HL-60/S4 treated with retinoic acid at 250 ng/mL for 4 days and 3 days (cell line): Measurements from ENCODE around the gene AMOTL1.

Source experiments
- in situ Hi-C: fragments of 300-500 bp; cut with MboI; formaldehyde crosslinking; loops from 2 replicates; pipeline ENCODE4 v1.7.0; 2022; ENCODE audit warnings: low sequenced_read_pairs

AMOTL1 gene

DNA sequence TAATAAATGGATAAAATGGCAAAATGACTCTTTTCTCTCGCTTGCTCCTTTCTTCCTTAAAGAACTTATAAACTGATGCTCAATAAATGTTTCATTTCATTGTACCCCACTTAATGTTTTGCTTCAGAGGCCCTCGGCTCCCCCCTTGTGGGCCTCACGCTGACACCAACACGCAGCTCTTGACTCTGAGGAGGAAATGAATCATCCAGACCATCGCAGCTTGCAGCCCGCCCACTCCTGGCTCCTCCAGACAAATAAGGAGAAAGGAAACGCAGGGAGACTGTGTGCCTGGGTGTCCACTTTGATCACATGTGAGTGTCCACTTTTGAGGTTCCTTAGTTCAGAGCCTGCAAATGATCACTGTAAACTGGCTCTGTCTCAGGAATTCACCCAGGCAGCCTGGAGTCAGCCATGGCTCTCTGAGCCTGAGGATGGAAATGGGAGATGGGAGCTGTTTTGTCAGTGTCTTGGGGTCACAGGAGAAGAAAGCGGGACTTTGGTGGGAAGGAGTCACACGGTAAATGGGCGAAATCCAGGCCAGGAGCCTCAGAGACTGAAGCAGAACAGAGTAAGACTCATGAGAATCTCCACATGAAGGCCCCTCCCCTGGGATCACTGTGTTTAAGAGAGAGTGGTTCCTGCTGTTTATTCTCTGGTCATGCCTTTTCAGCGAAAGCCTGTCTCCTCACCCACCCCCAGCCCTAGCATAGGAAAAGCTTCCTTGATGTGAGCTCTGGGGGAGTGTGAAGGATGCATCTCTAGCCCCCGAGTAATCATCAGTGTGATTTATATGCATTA is 108.7 kb downstream of the AMOTL1 start:
- in situ Hi-C loops: loop anchor here (25.0 kb wide), 1 partner anchor 365 kb away; the partner anchor contains the start of gene C11orf97

DNA sequence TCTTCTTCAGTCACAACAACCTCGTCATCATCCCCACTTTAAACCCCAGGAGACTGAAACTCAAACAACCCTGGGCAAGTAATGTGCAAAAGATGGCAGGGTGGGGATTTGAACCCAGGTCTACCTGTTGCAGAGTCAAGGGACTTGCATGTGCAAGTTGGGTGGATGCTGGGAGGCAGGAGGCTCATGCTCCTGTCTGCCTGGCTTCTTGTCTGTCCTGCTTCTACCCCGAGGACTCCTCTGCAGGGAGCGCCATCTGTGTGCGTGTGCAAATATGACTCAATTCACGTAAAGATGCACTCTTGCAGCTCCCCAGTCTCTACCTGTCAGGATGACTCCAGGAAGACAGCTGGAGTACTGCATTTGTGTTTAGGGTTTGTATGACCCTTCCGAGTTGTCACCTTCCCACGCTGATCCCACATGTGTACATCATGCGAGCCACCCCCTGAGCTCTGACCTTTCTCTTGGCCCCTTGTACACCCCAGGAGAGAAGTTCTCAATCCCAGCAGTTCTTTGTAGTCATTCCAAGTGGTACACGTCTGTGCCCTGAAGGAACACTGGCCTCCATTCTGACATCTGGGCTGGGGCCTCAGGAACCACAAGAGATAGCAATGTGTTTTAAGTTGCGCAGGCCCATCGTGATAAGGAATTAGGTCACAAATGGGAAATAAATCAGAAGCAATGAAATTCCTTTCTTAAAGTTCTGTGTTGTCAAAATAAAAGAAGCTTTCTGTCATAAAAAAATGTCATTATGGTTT is 109.5 kb downstream of the AMOTL1 start:
- in situ Hi-C loops: loop anchor here (25.0 kb wide), 1 partner anchor 365 kb away; the partner anchor contains the start of gene C11orf97

DNA sequence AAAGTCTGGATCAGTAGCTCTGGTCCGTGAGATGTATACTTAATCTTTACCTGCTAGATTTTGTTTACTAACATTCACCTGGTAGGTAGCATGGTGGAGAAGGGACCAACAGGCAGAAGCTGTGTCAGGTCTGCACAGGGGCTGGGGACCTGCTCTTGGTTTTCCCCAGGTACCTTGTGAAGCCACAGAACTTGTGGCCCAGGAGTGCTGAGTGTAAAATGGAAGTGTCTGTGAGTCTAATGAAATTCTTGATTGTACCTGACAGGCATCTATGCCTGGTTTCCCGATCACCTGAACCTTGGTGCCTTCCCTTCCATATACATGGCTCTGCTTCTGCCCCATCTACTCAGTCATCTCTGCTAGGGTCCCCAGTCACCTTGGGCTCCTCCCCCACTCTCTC is 110.8 kb downstream of the AMOTL1 start:
- in situ Hi-C loops: loop anchor here (25.0 kb wide), 1 partner anchor 367 kb away; the partner anchor contains the start of gene C11orf97

DNA sequence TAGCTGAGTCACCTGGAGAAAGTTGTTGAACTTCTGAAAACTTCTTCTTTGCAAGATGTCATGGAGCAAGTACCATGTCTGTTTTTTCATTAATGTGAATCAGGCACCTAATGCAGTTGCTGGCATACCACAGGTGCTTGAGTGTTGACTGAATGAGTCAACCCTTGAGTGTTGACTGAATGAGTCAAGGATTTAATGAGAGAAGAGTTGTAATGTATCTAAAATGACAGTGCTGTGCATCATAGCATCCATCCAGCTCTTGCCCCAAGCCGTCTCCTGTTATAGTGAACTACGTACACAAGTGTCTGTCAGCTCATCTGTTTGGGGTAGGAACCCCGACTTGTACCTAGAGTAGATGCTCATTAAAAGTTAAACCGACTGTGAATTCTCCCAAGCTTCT is 112.1 kb downstream of the AMOTL1 start:
- in situ Hi-C loops: loop anchor here (25.0 kb wide), 1 partner anchor 368 kb away; the partner anchor contains the start of gene C11orf97

DNA sequence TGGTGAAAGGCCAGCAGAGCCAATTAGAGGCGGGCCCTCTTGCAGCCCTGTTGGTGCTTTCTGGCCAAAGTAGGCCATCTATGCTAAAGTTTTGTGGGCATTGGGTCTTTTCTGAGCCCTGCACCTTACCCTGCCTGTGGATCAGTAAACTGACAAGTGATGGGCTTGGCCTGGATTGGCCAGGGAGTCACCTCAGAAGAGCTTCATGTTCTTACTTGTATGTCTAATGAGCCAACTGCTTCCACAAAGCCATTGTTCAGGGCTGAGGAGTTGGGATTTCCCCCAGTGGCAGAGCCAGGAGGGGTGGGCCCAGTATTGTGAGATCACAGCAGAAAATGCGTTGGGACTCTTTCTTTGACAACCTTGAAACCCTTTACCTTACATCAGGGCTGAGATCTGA is 114.8 kb downstream of the AMOTL1 start:
- in situ Hi-C loops: loop anchor here (25.0 kb wide), 1 partner anchor 371 kb away; the partner anchor contains the start of gene C11orf97

DNA sequence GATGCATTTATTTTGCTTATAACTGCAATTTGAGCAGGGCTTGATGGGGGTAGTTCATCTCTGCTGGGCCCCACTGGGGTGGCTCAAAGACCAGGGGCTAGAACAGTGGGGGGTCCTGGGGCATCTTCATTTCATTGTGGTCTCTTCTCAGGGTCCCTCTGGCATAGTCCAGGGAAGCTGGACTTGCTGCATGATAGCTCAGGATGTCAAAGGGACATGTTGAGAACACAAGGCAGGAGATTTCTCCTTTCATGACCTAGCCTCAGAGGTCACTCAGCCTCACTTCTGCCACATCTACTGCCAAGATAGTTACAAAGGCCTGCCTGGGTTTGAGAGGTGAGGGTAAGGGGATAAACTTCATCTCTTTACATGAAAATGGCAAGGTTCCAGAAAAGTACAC is 115.7 kb downstream of the AMOTL1 start:
- in situ Hi-C loops: loop anchor here (25.0 kb wide), 1 partner anchor 372 kb away; the partner anchor contains the start of gene C11orf97

- in situ Hi-C loops: loop anchor here (25.0 kb wide), 1 partner anchor 372 kb away; the partner anchor contains the start of gene C11orf97
Measured at GRCh38 chr11:94884376-94884775, 116.2 kb downstream of the AMOTL1 start.

DNA sequence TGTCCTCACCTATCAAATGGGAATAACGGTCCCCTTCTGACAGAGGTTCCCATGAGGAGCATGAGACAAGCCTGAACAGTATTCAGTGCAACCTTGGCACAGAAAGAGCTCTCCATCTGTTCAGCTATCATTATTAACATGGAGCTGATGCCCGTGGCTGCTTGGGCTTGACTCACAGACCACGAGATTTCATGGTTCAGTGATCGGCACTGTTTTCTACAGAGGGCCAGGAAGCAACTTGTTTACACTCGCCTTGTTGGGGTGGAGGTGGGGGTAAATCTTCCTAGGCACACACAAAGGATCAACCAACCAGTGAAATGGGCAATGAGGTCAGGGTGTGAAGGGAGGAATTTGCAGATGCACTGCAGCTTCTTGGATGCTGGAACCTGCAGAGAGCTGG is 117.0 kb downstream of the AMOTL1 start:
- in situ Hi-C loops: loop anchor here (25.0 kb wide), 1 partner anchor 373 kb away; the partner anchor contains the start of gene C11orf97

GRCh38 chr11:94885581-94885980 is 117.4 kb downstream of the AMOTL1 start:
- in situ Hi-C loops: loop anchor here (25.0 kb wide), 1 partner anchor 373 kb away; the partner anchor contains the start of gene C11orf97

GRCh38 chr11:94888204-94888603 is 120.0 kb downstream of the AMOTL1 start:
- in situ Hi-C loops: loop anchor here (25.0 kb wide), 1 partner anchor 376 kb away; the partner anchor contains the start of gene C11orf97

- in situ Hi-C loops: loop anchor here (25.0 kb wide), 1 partner anchor 383 kb away; the partner anchor contains the start of gene C11orf97
Measured at GRCh38 chr11:94895451-94895850, 127.3 kb downstream of the AMOTL1 start.

- in situ Hi-C loops: loop anchor here (25.0 kb wide), 1 partner anchor 384 kb away; the partner anchor contains the start of gene C11orf97
Measured at GRCh38 chr11:94895971-94896370, 127.8 kb downstream of the AMOTL1 start.

DNA sequence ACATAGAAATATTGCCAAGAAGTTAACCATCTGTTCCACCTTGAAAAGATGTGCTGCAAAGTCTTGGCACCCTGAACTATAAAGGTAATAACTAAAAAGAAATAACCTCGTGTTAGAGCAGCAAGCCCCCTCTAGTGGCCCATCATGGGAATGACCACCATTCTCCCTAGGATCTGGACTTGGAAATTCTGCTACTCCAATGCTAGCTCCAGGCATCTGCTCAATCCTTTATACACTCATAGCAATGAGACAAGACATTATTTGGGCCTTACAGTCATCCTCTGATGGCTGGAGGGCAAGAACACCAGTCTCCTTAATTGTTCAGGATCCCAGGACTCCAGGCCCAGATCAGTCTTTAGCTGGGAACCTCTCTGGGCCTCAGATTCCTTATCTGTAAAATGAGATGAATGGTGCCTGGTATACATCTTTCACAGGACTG is 129.2 kb downstream of the AMOTL1 start:
- in situ Hi-C loops: loop anchor here (25.0 kb wide), 1 partner anchor 385 kb away; the partner anchor contains the start of gene C11orf97

DNA sequence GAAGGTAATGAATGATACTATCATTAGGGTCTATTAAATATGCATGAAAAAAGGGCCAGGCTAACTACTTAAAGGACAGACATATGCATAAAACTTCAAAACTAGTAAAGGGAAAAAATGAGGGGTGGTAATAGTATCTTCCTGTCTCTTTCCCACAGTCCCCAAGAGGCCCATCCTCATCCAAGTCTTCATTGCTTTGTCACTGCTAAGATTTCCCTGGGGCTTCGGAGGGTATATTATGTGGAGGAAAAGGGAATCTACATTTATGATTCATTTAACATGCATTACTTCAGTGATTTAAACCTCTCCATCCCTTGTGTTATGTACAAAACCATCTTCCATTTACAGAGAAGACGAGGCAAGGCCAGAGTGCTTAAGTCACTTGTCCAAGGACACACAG is 139.1 kb downstream of the AMOTL1 start:
- in situ Hi-C loops: loop anchor here (25.0 kb wide), 1 partner anchor 570 kb away; no protein-coding TSS in a partner anchor

GRCh38 chr11:94909371-94909820 is 141.2 kb downstream of the AMOTL1 start:
- in situ Hi-C loops: loop anchor here (25.0 kb wide), 1 partner anchor 572 kb away; no protein-coding TSS in a partner anchor

- in situ Hi-C loops: loop anchor here (25.0 kb wide), 1 partner anchor 573 kb away; no protein-coding TSS in a partner anchor
Measured at GRCh38 chr11:94910270-94910669, 142.1 kb downstream of the AMOTL1 start.

GRCh38 chr11:94910779-94911178 is 142.6 kb downstream of the AMOTL1 start:
- in situ Hi-C loops: loop anchor here (25.0 kb wide), 1 partner anchor 573 kb away; no protein-coding TSS in a partner anchor

- in situ Hi-C loops: loop anchor here (25.0 kb wide), 1 partner anchor 576 kb away; no protein-coding TSS in a partner anchor
Measured at GRCh38 chr11:94912806-94913205, 144.7 kb downstream of the AMOTL1 start.

DNA sequence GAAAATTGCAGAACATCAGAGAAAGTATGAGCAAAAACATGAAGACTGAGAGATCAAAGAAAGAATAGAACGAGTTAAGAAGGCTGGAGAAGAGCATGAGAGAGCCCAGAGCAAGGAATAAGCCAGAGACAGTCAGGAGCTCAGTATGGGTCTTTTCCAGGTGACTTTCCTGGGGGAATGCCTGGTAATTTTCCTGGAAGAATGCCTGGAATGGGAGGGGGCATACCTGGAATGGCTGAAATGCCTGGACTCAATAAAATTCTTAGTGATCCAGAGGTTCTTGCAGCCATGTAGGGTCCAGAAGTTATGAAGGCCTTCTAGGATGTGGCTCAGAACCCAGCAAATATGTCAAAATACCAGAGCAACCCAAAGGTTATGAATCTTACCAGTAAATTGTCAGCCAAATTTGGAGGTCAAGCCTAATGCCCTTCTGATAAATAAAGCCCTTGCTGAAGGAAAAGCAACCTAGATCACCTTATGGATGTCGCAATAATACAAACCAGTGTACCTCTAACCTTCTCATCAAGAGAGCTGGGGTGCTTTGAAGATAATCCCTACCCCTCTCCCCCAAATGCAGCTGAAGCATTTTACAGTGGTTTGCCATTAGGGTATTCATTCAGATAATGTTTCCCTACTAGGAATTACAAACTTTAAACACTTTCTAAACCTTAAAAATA is 145.7 kb downstream of the AMOTL1 start:
- in situ Hi-C loops: loop anchor here (25.0 kb wide), 1 partner anchor 577 kb away; no protein-coding TSS in a partner anchor

DNA sequence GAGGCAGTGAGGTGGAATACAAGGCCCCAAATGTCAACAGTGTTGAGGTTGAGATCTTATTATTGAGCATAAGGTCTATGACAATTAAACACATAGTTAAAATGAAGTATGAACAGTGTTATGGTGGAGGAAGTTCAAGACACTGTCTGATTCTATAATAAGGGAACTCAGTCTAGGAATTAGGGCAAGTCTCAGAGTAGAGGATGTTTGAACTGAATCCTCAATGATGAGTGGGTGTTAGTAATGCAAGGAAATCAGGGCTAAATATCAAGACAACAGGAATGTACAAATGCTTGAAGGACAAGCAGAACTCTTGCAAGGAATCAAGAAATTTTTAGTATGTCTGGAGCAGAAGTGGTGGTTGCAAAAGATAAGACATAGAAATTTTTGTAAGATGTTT is 152.2 kb downstream of the AMOTL1 start:
- in situ Hi-C loops: loop anchor here (25.0 kb wide), 1 partner anchor 583 kb away; no protein-coding TSS in a partner anchor
